Vagina (tissue), 2 donors: ENCODE measurements around the gene COX4I2. TPM values are rescaled to one million over a fixed set of nuclear protein-coding genes. Genes with fewer than 3 reads are reported as not detected.
"Not testable (repeated sequence)": the region's sequence is repeated elsewhere in the genome, so short reads cannot be mapped to it uniquely, and the experiment has no call there.

Source experiments
- DNase-seq, 2 donors: peaks; one replicate each; pipeline ENCODE4 v3.0.0-alpha.2; 2017; ENCODE audit errors: extremely low spot score in 2 of 2
- H3K27ac ChIP-seq: fragments of 200-600 bp; sonication (generic); one replicate; pipeline ENCODE4 v1.5.1; 2019
- H3K27me3 ChIP-seq: fragments of 200-600 bp; sonication (generic); one replicate; pipeline ENCODE4 v1.5.1; 2019
- H3K36me3 ChIP-seq, 2 donors: fragments of 200-600 bp; sonication (generic); one replicate each; pipeline ENCODE4 v1.5.1; 2017 to 2019
- H3K4me1 ChIP-seq: fragments of 200-600 bp; sonication (generic); one replicate; pipeline ENCODE4 v1.5.1; 2019
- H3K4me3 ChIP-seq, 2 donors: fragments of 200-600 bp; sonication (generic); 1 replicate in 1 of 2; 2 replicates in 1 of 2; pipeline ENCODE4 v1.5.1; 2016 to 2019
- H3K9me3 ChIP-seq: fragments of 200-600 bp; sonication (generic); one replicate; pipeline ENCODE4 v1.5.1; 2019
- POLR2A ChIP-seq, 2 donors: fragments of 450-650 bp; IDR thresholded peaks; one replicate each; pipeline ENCODE4 v1.6.1; 2017; ENCODE audit warnings: antibody characterized with exemption in 2 of 2, mild to moderate bottlenecking in 2 of 2, moderate library complexity in 2 of 2
- POLR2AphosphoS5 ChIP-seq, 2 donors: sonication (generic); formaldehyde crosslinking; IDR thresholded peaks; one replicate each; pipeline ENCODE4 v1.9.0; 2017; ENCODE audit warnings: antibody characterized with exemption in 2 of 2, mild to moderate bottlenecking in 2 of 2, low read depth in 1 of 2; ENCODE audit not compliant: insufficient read depth in 1 of 2
- intact Hi-C: fragments of 100-400 bp; cut with DNase I; formaldehyde crosslinking; loops from one replicate; pipeline ENCODE4 v1.15.1; 2023
- total RNA-seq: library from RNA; depleted of rRNA; stranded (reverse); fragments of >200 nt; gene quantifications from one replicate; pipeline ENCODE4 v1.2.3, GENCODE V29; 2016
- TF ChIP-seq, protein P1 (sequence below), 3 experiments: fragments of 450-650 bp in 2 of 3; fragments of 200-600 bp in 1 of 3; sonication (generic) in 1 of 3; IDR thresholded peaks; one replicate each; pipeline ENCODE4 v1.5.1; 2017 to 2019; ENCODE audit warnings: antibody characterized with exemption in 3 of 3, mild to moderate bottlenecking in 2 of 3, moderate library complexity in 2 of 3

Gene COX4I2
- total RNA-seq, 1 donor from 2014 or later, result 2.5 TPM

GRCh38 chr20:31666258-31667042 is 28.7 kb downstream of the COX4I2 start:
- Histone ChIP-seq H3K9me3 (no peaks in the 10 kb centered on the region), H3K27ac (peak overlapping the region; percentile 88), H3K27me3 (no peaks in the 10 kb centered on the region), H3K36me3 (peaks cover 0 to 5% of the 10 kb centered on the region in 2 donors), H3K4me1 (peaks cover 86% of the 10 kb centered on the region), H3K4me3 (no peak overlapping the region)
- intact Hi-C loops, result no loop called here
- DNase-seq, result no peak
- peak in 1 of 2 donors; percentile 50 for TF ChIP-seq POLR2AphosphoS5 (IDR thresholded peaks at IDR 0.05; ENCODE audit: insufficient read depth in 1 of 2, low read depth in 1 of 2)
- TF ChIP-seq, protein P1, sequence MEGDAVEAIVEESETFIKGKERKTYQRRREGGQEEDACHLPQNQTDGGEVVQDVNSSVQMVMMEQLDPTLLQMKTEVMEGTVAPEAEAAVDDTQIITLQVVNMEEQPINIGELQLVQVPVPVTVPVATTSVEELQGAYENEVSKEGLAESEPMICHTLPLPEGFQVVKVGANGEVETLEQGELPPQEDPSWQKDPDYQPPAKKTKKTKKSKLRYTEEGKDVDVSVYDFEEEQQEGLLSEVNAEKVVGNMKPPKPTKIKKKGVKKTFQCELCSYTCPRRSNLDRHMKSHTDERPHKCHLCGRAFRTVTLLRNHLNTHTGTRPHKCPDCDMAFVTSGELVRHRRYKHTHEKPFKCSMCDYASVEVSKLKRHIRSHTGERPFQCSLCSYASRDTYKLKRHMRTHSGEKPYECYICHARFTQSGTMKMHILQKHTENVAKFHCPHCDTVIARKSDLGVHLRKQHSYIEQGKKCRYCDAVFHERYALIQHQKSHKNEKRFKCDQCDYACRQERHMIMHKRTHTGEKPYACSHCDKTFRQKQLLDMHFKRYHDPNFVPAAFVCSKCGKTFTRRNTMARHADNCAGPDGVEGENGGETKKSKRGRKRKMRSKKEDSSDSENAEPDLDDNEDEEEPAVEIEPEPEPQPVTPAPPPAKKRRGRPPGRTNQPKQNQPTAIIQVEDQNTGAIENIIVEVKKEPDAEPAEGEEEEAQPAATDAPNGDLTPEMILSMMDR (IDR thresholded peaks at IDR 0.05), result no peak

DNA sequence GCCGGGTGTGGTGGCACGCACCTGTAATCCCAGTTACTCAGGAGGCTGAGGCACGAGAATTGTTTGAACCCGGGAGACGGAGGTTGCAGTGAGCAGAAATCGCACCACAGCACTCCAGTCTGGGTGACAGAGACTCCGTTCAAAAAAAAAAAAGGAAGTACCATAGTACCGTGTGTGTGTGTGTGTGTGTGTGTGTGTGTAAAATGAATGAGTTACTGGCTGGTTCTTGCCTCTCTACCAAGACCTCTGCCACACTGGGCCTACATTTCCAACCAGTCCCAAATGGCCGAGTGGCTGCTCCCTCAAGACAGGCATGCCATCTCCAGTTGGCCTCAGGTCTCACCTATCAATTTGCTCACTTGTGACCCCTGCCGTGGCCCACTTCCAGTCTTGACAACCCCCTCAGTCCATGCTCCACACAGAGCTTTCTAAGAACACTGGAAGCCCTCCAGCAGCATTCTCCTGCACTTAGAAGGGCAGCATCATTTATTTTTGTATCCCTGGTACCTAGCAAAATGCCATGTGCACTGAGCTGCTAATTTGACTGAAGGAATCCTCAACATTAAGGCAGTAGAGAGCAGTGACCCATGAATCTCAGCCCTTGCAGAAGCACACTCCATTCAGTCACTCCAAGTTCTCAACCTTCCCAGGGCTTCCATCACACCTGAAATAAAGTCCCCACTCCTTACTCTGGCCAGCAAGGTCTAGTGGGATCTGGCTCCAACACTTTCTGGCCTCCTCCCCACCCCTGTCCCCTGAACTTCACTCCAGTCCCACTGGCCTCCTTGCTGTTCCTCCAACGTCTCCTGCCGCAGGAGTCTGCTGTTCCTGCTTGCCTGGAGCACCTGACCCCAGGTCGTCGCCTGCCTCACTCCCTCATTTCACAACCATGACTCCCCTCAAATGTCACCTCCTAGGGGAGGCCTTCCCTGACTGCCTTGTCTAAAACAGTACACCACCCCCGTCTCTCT is 29.9 kb downstream of the COX4I2 start:
- Histone ChIP-seq H3K36me3 (peaks cover 0 to 5% of the 10 kb centered on the region in 2 donors), H3K4me1 (peaks cover 87% of the 10 kb centered on the region), H3K9me3 (no peaks in the 10 kb centered on the region), H3K27ac (peak overlapping the region; percentile 88), H3K27me3 (no peaks in the 10 kb centered on the region), H3K4me3 (no peak overlapping the region)
- no peak for DNase-seq
- TF ChIP-seq POLR2A (IDR thresholded peaks at IDR 0.05) (no peak), POLR2AphosphoS5 (IDR thresholded peaks at IDR 0.05; ENCODE audit: insufficient read depth in 1 of 2, low read depth in 1 of 2) (no peak)
- TF ChIP-seq, protein P1 (IDR thresholded peaks at IDR 0.05), result no peak
- intact Hi-C loops, result no loop called here

GRCh38 chr20:31668944-31669343 is 31.2 kb downstream of the COX4I2 start:
- H3K9me3 ChIP-seq, DNase-seq, H3K27me3 ChIP-seq, intact Hi-C loops, H3K4me3 ChIP-seq, H3K36me3 ChIP-seq: not testable (repeated sequence)
- Histone ChIP-seq H3K27ac (peak overlapping the region; percentile 83), H3K4me1 (peaks cover 95% of the 10 kb centered on the region)

GRCh38 chr20:31669876-31670275 is 32.2 kb downstream of the COX4I2 start:
- intact Hi-C loops, result no loop called here
- Histone ChIP-seq H3K4me1 (peaks cover 95% of the 10 kb centered on the region), H3K27me3 (no peaks in the 10 kb centered on the region)

More at GRCh38 chr20:31669876-31670275, 32.2 kb downstream of the COX4I2 start:
- no peak for DNase-seq
- Histone ChIP-seq H3K36me3 (peaks cover 0 to 5% of the 10 kb centered on the region in 2 donors), H3K9me3 (no peaks in the 10 kb centered on the region), H3K27ac (peak overlapping the region; percentile 83), H3K4me3 (no peak overlapping the region)
- no peak for TF ChIP-seq POLR2AphosphoS5 (IDR thresholded peaks at IDR 0.05; ENCODE audit: insufficient read depth in 1 of 2, low read depth in 1 of 2)
- TF ChIP-seq, protein P1 (IDR thresholded peaks at IDR 0.05), result no peak
- TF ChIP-seq POLR2A (IDR thresholded peaks at IDR 0.05), result no peak
